H1 (cell line): ENCODE data around the gene KSR2. TPM values are rescaled to one million over a fixed set of nuclear protein-coding genes. Genes with fewer than 3 reads are reported as not detected.

Experiments
- CTBP2 ChIP-seq: IDR thresholded peaks from 2 replicates; pipeline ENCODE4 v1.7.0; 2011; ENCODE audit warnings: borderline replicate concordance, mild to moderate bottlenecking, moderate library complexity, mixed read lengths, low read length; ENCODE audit not compliant: insufficient read depth, insufficient read length
- EZH2 ChIP-seq: fragments of 200-600 bp; sonication (generic); IDR thresholded peaks from 2 replicates; pipeline ENCODE4 v1.7.1; 2012; ENCODE audit warnings: low read depth, mild to moderate bottlenecking, moderate library complexity, low read length, inconsistent platforms; ENCODE audit not compliant: severe bottlenecking
- JUN ChIP-seq: IDR thresholded peaks from 2 replicates; pipeline ENCODE4 v1.6.1; 2011; ENCODE audit warnings: low read depth, mild to moderate bottlenecking, improper control_type of control experiment, low read length
- MAX ChIP-seq: IDR thresholded peaks from 2 replicates; pipeline ENCODE4 v1.6.1; 2012; ENCODE audit warnings: inconsistent platforms
- SRF ChIP-seq: IDR thresholded peaks from 2 replicates; pipeline ENCODE4 v1.6.1; 2011; ENCODE audit warnings: mild to moderate bottlenecking, low read depth, low read length, moderate library complexity
- polyA plus RNA-seq, 7 experiments: library from polyadenylated mRNA; depleted of rRNA in 3 of 7; stranded (reverse) in 5 of 7; unstranded in 2 of 7; fragments of >200 nt in 5 of 7; fragments of 200-250 nt in 2 of 7; gene quantifications; 1 replicate in 5 of 7; 2 replicates in 1 of 7; 4 replicates in 1 of 7; pipeline versions ENCODE4 v1.2.1 to v1.2.3, GENCODE V29; 2011 to 2013; ENCODE audit warnings: missing spikeins in 2 of 7, mixed read lengths in 2 of 7
- total RNA-seq: library from RNA; stranded (reverse); fragmentation: NEBNext Ultra II Directional; extraction: Animal tissue kit (Norgen Biotek cat#: 25700); gene quantifications from 2 replicates; pipeline ENCODE4 v1.2.1, GENCODE V29; 2021

Gene KSR2
- total and polyA plus RNA-seq, 2 of the 8 experiments (the other 6 are each of a cell fraction or from before 2014, with no cell fraction given): 0.74 to 2.2 TPM

GRCh38 chr12:117658226-117658625, 310.6 kb downstream of the KSR2 start (continued):
- TF ChIP-seq JUN: no peak
- no peak for TF ChIP-seq CTBP2
- TF ChIP-seq SRF: no peak
- no peak for TF ChIP-seq MAX
- no peak for TF ChIP-seq EZH2
